ENCODE measurements around the gene ARHGAP32.

ARHGAP32 gene

GRCh38 chr11:129192150-129192549 lies at the start of gene ARHGAP32:
TSS of gene ARHGAP32 (minus strand) at chr11:129192325. CDS start at chr11:129192198, 127 bp downstream.
- DNase-seq (ENCODE audit: low read depth in 1 of 2, low spot score in 1 of 2), result peak in 1 of 2 donors; percentile 1

GRCh38 chr11:129239207-129239606 lies 47.1 kb upstream of the ARHGAP32 start:
- no peak for DNase-seq (ENCODE audit: low read depth in 1 of 2, low spot score in 1 of 2)

- DNase-seq (ENCODE audit: low read depth in 1 of 2, low spot score in 1 of 2), result no peak
Measured at GRCh38 chr11:129237880-129238638, 45.9 kb upstream of the ARHGAP32 start.

GRCh38 chr11:129237456-129237855 lies 45.3 kb upstream of the ARHGAP32 start:
- DNase-seq (ENCODE audit: low read depth in 1 of 2, low spot score in 1 of 2), result no peak

GRCh38 chr11:129236850-129237249 lies 44.7 kb upstream of the ARHGAP32 start:
- no peak for DNase-seq (ENCODE audit: low read depth in 1 of 2, low spot score in 1 of 2)

- no peak for DNase-seq (ENCODE audit: low read depth in 1 of 2, low spot score in 1 of 2)
Measured at GRCh38 chr11:129234978-129235377, 42.9 kb upstream of the ARHGAP32 start.

GRCh38 chr11:129230006-129230405 lies 37.9 kb upstream of the ARHGAP32 start:
- DNase-seq (ENCODE audit: low read depth in 1 of 2, low spot score in 1 of 2), result no peak

- DNase-seq (ENCODE audit: low read depth in 1 of 2, low spot score in 1 of 2), result no peak
Measured at GRCh38 chr11:129226207-129226798, 34.2 kb upstream of the ARHGAP32 start.

- no peak for DNase-seq (ENCODE audit: low read depth in 1 of 2, low spot score in 1 of 2)
Measured at GRCh38 chr11:129225190-129225589, 33.1 kb upstream of the ARHGAP32 start.

GRCh38 chr11:129224538-129224937 lies 32.4 kb upstream of the ARHGAP32 start:
- DNase-seq (ENCODE audit: low read depth in 1 of 2, low spot score in 1 of 2), result no peak

GRCh38 chr11:129223701-129224149 lies 31.6 kb upstream of the ARHGAP32 start:
- DNase-seq (ENCODE audit: low read depth in 1 of 2, low spot score in 1 of 2), result no peak

GRCh38 chr11:129223260-129223659 lies 31.1 kb upstream of the ARHGAP32 start:
- DNase-seq (ENCODE audit: low read depth in 1 of 2, low spot score in 1 of 2), result no peak

GRCh38 chr11:129222158-129222557 lies 30.0 kb upstream of the ARHGAP32 start:
- DNase-seq (ENCODE audit: low read depth in 1 of 2, low spot score in 1 of 2), result no peak

- DNase-seq (ENCODE audit: low read depth in 1 of 2, low spot score in 1 of 2), result no peak
Measured at GRCh38 chr11:129215506-129216245, 23.6 kb upstream of the ARHGAP32 start.

GRCh38 chr11:129214710-129215295 lies 22.7 kb upstream of the ARHGAP32 start:
- no peak for DNase-seq (ENCODE audit: low read depth in 1 of 2, low spot score in 1 of 2)

GRCh38 chr11:129213261-129213660 lies 21.1 kb upstream of the ARHGAP32 start:
- DNase-seq (ENCODE audit: low read depth in 1 of 2, low spot score in 1 of 2), result no peak

- no peak for DNase-seq (ENCODE audit: low read depth in 1 of 2, low spot score in 1 of 2)
Measured at GRCh38 chr11:129211397-129211796, 19.3 kb upstream of the ARHGAP32 start.

- DNase-seq (ENCODE audit: low read depth in 1 of 2, low spot score in 1 of 2), result no peak
Measured at GRCh38 chr11:129210831-129211181, 18.7 kb upstream of the ARHGAP32 start.

GRCh38 chr11:129209891-129210830 lies 18.0 kb upstream of the ARHGAP32 start:
- DNase-seq (ENCODE audit: low read depth in 1 of 2, low spot score in 1 of 2), result no peak

- DNase-seq (ENCODE audit: low read depth in 1 of 2, low spot score in 1 of 2), result no peak
Measured at GRCh38 chr11:129208863-129209262, 16.7 kb upstream of the ARHGAP32 start.

Measured in activated CD4-positive, alpha-beta T cell treated with anti-CD3 and anti-CD28 coated beads, Interleukin-2, amount 50 U/mL, for 24 hours (primary cell).